HCT116 (cell line): ENCODE data around the gene TMEM117. TPM values are rescaled to one million over a fixed set of nuclear protein-coding genes. Genes with fewer than 3 reads are reported as not detected.

Experiments
- ATAC-seq: fragments of 200-7000 bp; cut with Tn5 transposase; 2 replicates; pipeline ENCODE4 v1.9.1; 2020; ENCODE audit warnings: mild to moderate bottlenecking, moderate library complexity
- BruUV-seq: library from RNA; stranded (reverse); fragments of 400-500 nt; replicated peaks from 2 replicates; lab custom pipeline; 2021; lab: Mats Ljungman, UMichigan
- CTCF ChIA-PET: fragments of 300-600 bp; sonication (Branson Sonifier 250); formaldehyde crosslinking; loops from one replicate; lab custom pipeline; 2021; ENCODE audit warnings: antibody characterized with exemption; lab: Charles Lee
- POLR2A ChIA-PET: fragments of 300-600, 350-600 bp; sonication (Branson Sonifier 250); formaldehyde crosslinking; loops from one replicate; lab custom pipeline; 2021; ENCODE audit warnings: antibody characterized with exemption; lab: Charles Lee
- RAD21 ChIA-PET, 2 experiments: fragments of 300-600 bp; sonication (Branson Sonifier 250); formaldehyde crosslinking; loops; one replicate each; lab custom pipeline; 2023; ENCODE audit warnings: low total read pairs in 2 of 2; ENCODE audit not compliant: uncharacterized antibody in 2 of 2, unreplicated experiment in 2 of 2, low non-redundant PET in 1 of 2; lab: Charles Lee
- DNase-seq: peaks from one replicate; pipeline ENCODE4 v3.0.0-alpha.2; 2010; ENCODE audit warnings: low read depth, low spot score
- H2AFZ ChIP-seq: fragments of 200-600 bp; shearing (Covaris generic), sonication (generic); 2 replicates; pipeline ENCODE4 v1.6.1; 2017; ENCODE audit warnings: low read depth, mixed run types, mixed read lengths, antibody characterized with exemption, low read length; ENCODE audit not compliant: poor library complexity, severe bottlenecking
- H3K27ac ChIP-seq: 2 replicates; pipeline ENCODE4 v1.5.1; 2012; ENCODE audit warnings: low read depth, low read length
- H3K27me3 ChIP-seq: fragments of 200-600 bp; sonication (generic); 2 replicates; pipeline ENCODE4 v1.6.1; 2016; ENCODE audit warnings: mixed run types, low read length, mixed read lengths; ENCODE audit not compliant: insufficient read depth
- H3K36me3 ChIP-seq, 2 experiments: fragments of 200-500 bp in 1 of 2; fragments of 200-600 bp in 1 of 2; sonication (Bioruptor generic) in 1 of 2; sonication (generic) in 1 of 2; 2 replicates each; pipeline versions ENCODE4 v1.5.1 to v1.6.1; 2014 to 2016; ENCODE audit warnings: low read length in 2 of 2, inconsistent platforms in 1 of 2, mixed read lengths in 1 of 2, mixed run types in 1 of 2; ENCODE audit not compliant: insufficient read depth in 2 of 2, control insufficient read depth in 1 of 2
- H3K4me1 ChIP-seq, 2 experiments: fragments of 200-600 bp in 1 of 2; sonication (generic) in 1 of 2; 2 replicates each; pipeline versions ENCODE4 v1.5.1 to v1.6.1; 2012 to 2017; ENCODE audit warnings: low read length in 2 of 2, inconsistent platforms in 1 of 2, mild to moderate bottlenecking in 1 of 2, mixed read lengths in 1 of 2, mixed run types in 1 of 2, moderate library complexity in 1 of 2; ENCODE audit not compliant: insufficient read depth in 2 of 2, control insufficient read depth in 1 of 2
- H3K4me2 ChIP-seq: fragments of 200-600 bp; sonication (generic); 2 replicates; pipeline ENCODE4 v1.6.1; 2017; ENCODE audit warnings: mixed run types, low read length, mixed read lengths
- H3K4me3 ChIP-seq, 2 experiments: fragments of 200-600 bp in 1 of 2; sonication (generic) in 1 of 2; replicated peaks in 1 of 2; 2 replicates each; pipeline ENCODE4 v1.5.1; 2011 to 2016; ENCODE audit warnings: low read length in 2 of 2, control low read depth in 1 of 2, low read depth in 1 of 2, mild to moderate bottlenecking in 1 of 2, mixed read lengths in 1 of 2, mixed run types in 1 of 2
- H3K79me2 ChIP-seq: fragments of 200-600 bp; sonication (generic); 2 replicates; pipeline ENCODE4 v1.6.1; 2017; ENCODE audit warnings: mild to moderate bottlenecking, mixed run types, low read length, moderate library complexity, mixed read lengths; ENCODE audit not compliant: insufficient read depth
- H3K9ac ChIP-seq: fragments of 200-600 bp; sonication (generic); 2 replicates; pipeline ENCODE4 v1.6.1; 2016; ENCODE audit warnings: low read length, mixed read lengths
- H3K9me2 ChIP-seq: fragments of 200-600 bp; sonication (generic), shearing (Covaris generic); 2 replicates; pipeline ENCODE4 v1.6.1; 2017; ENCODE audit warnings: mixed run types, mild to moderate bottlenecking, moderate library complexity; ENCODE audit not compliant: insufficient read depth
- H3K9me3 ChIP-seq, 2 experiments: fragments of 200-500 bp in 1 of 2; fragments of 200-600 bp in 1 of 2; sonication (Bioruptor generic) in 1 of 2; sonication (generic) in 1 of 2; 2 replicates each; pipeline ENCODE4 v1.6.1; 2014 to 2017; ENCODE audit warnings: low read length in 2 of 2, mixed read lengths in 2 of 2, inconsistent platforms in 1 of 2, low read depth in 1 of 2, mild to moderate bottlenecking in 1 of 2, mixed run types in 1 of 2, moderate library complexity in 1 of 2; ENCODE audit not compliant: control insufficient read depth in 1 of 2, insufficient read depth in 1 of 2
- H4K20me1 ChIP-seq: fragments of 200-600 bp; sonication (generic), shearing (Covaris generic); 2 replicates; pipeline ENCODE4 v1.6.1; 2017; ENCODE audit warnings: mixed run types, mild to moderate bottlenecking, moderate library complexity; ENCODE audit not compliant: insufficient read depth
- CBX3 ChIP-seq: IDR thresholded peaks from 2 replicates; pipeline ENCODE4 v1.6.1; 2012; ENCODE audit warnings: low read depth
- CEBPB ChIP-seq: IDR thresholded peaks from 2 replicates; pipeline ENCODE4 v1.6.1; 2012; ENCODE audit warnings: low read depth
- CTCF ChIP-seq, 3 experiments: fragments of 200-600 bp in 1 of 3; sonication (generic) in 1 of 3; IDR thresholded peaks in 2 of 3; conservative IDR thresholded peaks in 1 of 3; 2 replicates each; pipeline ENCODE4 v1.5.1; 2012 to 2017; ENCODE audit warnings: low read depth in 2 of 3, low read length in 2 of 3, antibody characterized with exemption in 1 of 3, borderline replicate concordance in 1 of 3, control low read depth in 1 of 3, mild to moderate bottlenecking in 1 of 3, mixed read lengths in 1 of 3, mixed run types in 1 of 3, moderate library complexity in 1 of 3; ENCODE audit not compliant: insufficient read depth in 1 of 3
- EGR1 ChIP-seq: IDR thresholded peaks from 2 replicates; pipeline ENCODE4 v1.6.1; 2012; ENCODE audit warnings: low read depth
- ELF1 ChIP-seq: IDR thresholded peaks from 2 replicates; pipeline ENCODE4 v1.6.1; 2012; ENCODE audit warnings: low read depth, borderline replicate concordance
- EZH2 ChIP-seq: fragments of 200-600 bp; sonication (generic); IDR thresholded peaks from 2 replicates; pipeline ENCODE4 v1.6.1; 2017; ENCODE audit warnings: antibody characterized with exemption, mixed run types
- POLR2A ChIP-seq: IDR thresholded peaks from 2 replicates; pipeline ENCODE4 v1.7.0; 2011; ENCODE audit warnings: borderline replicate concordance; ENCODE audit not compliant: insufficient read depth, insufficient read length; ENCODE audit errors: extremely low read depth
- POLR2AphosphoS5 ChIP-seq: IDR thresholded peaks from 2 replicates; pipeline ENCODE4 v1.6.1; 2011; ENCODE audit warnings: mild to moderate bottlenecking, low read depth, low read length, moderate library complexity
- REST ChIP-seq: IDR thresholded peaks from 2 replicates; pipeline ENCODE4 v1.6.1; 2012; ENCODE audit warnings: low read depth
- SRF ChIP-seq: IDR thresholded peaks from 2 replicates; pipeline ENCODE4 v1.6.1; 2012; ENCODE audit warnings: low read depth
- TCF7L2 ChIP-seq: IDR thresholded peaks from 2 replicates; pipeline ENCODE4 v1.7.0; 2011; ENCODE audit warnings: borderline replicate concordance, inconsistent platforms; ENCODE audit not compliant: insufficient read depth, insufficient read length; ENCODE audit errors: extremely low read depth
- YY1 ChIP-seq: IDR thresholded peaks from 2 replicates; pipeline ENCODE4 v1.6.1; 2011; ENCODE audit warnings: low read length, low read depth, moderate library complexity, mild to moderate bottlenecking; ENCODE audit not compliant: insufficient replicate concordance; ENCODE audit errors: extremely low read depth
- ZFX ChIP-seq: fragments of 450-650 bp; IDR thresholded peaks from 2 replicates; pipeline ENCODE4 v1.6.1; 2017
- ZNF274 ChIP-seq: fragments of 200-500 bp; sonication (Bioruptor generic); IDR thresholded peaks from 2 replicates; pipeline ENCODE4 v1.6.1; 2014; ENCODE audit warnings: mild to moderate bottlenecking, low read depth, low read length, inconsistent platforms
- intact Hi-C: fragments of 100-400 bp; cut with micrococcal nuclease; formaldehyde crosslinking; loops from 2 replicates; pipeline ENCODE4 v1.10.0; 2022
- total RNA-seq: library from RNA; stranded (reverse); gene quantifications from one replicate; pipeline ENCODE4 v1.2.1, GENCODE V29; 2021; ENCODE audit not compliant: unreplicated experiment

Gene TMEM117
- total RNA-seq, 1 experiment from 2014 or later = 3.6 TPM

GRCh38 chr12:43836475-43836989, 651 bp downstream of the TMEM117 start:
- Histone ChIP-seq H3K9ac (peak overlapping the region; percentile 73), H3K4me1 (peaks cover 0 to 16% of the 10 kb centered on the region in 2 experiments; a peak in 2 of 4 replicates), H3K9me2 (no peaks in the 10 kb centered on the region), H3K4me3 (peak overlapping the region; percentile 63 to 72), H3K27me3 (no peaks in the 10 kb centered on the region), H3K9me3 (no peaks in the 10 kb centered on the region), H3K79me2 (no peaks in the 10 kb centered on the region), H3K27ac (peak overlapping the region; percentile 65), H2AFZ (peak overlapping the region; percentile 91), H3K36me3 (no peaks in the 10 kb centered on the region), H4K20me1 (no peaks in the 10 kb centered on the region), H3K4me2 (peak overlapping the region; percentile 94)
- ATAC-seq (peak; percentile 31), DNase-seq (no peak)
- POLR2A ChIA-PET = no interaction called here
- CTCF ChIA-PET = interaction anchor here (2.2 kb wide), 1 partner anchor 46 kb away, joined by 5 read pairs; no protein-coding TSS in a partner anchor
- no TSS peak for BruUV-seq
- RAD21 ChIA-PET = no interaction called here
- intact Hi-C loops = no loop called here
- no peak for TF ChIP-seq TCF7L2
- TF ChIP-seq SRF = no peak
- TF ChIP-seq, all 23 proteins: peak for 0

- POLR2A ChIA-PET = no interaction called here
- H2AFZ ChIP-seq = no peak overlapping the region
- no peaks in the 10 kb centered on the region for H3K27me3 ChIP-seq
- H3K4me1 ChIP-seq = peaks cover 0 to 11% of the 10 kb centered on the region in 2 experiments; a peak in 1 of 4 replicates
- CTCF ChIA-PET = no interaction called here
- no peaks in the 10 kb centered on the region for H3K9me2 ChIP-seq
- no peak for ATAC-seq
- no peak overlapping the region for H3K9ac ChIP-seq
- no peaks in the 10 kb centered on the region for H3K36me3 ChIP-seq
- no TSS peak for BruUV-seq
- no peaks in the 10 kb centered on the region for H3K9me3 ChIP-seq
- no peak overlapping the region for H3K4me3 ChIP-seq
- intact Hi-C loops = no loop called here
- RAD21 ChIA-PET = no interaction called here
- H3K79me2 ChIP-seq = no peaks in the 10 kb centered on the region
- no peak overlapping the region for H3K27ac ChIP-seq
- H3K4me2 ChIP-seq = no peak overlapping the region
- no peak for DNase-seq
- H4K20me1 ChIP-seq = no peaks in the 10 kb centered on the region
- TF ChIP-seq SRF (no peak), CTCF (IDR thresholded peaks at IDR 0.05 in 2 of 3, conservative IDR thresholded peaks at IDR 0.05 in 1 of 3; ENCODE audit: borderline replicate concordance in 1 of 3, insufficient read depth in 1 of 3, low read depth in 2 of 3, low read length in 2 of 3) (no peak), TCF7L2 (no peak), ELF1 (no peak), POLR2A (no peak), POLR2AphosphoS5 (no peak), YY1 (no peak), EGR1 (no peak), ZNF274 (no peak), CBX3 (no peak), CEBPB (no peak), EZH2 (no peak), ZFX (no peak), REST (no peak)
Observed at GRCh38 chr12:43840338-43840737, 4.5 kb downstream of the TMEM117 start.
